OCI-LY3 (cell line): ENCODE results near the gene PCDHGB2.

Source experiments
- H2AFZ ChIP-seq: fragments of 200-600, 300-600 bp; shearing (Covaris generic); 2 replicates; pipeline ENCODE4 v1.6.0; 2014; ENCODE audit warnings: antibody characterized with exemption, low read depth, low read length
- H3K27ac ChIP-seq: fragments of 200-600, 300-600 bp; sonication (generic); 2 replicates; pipeline ENCODE4 v1.5.1; 2014; ENCODE audit warnings: mild to moderate bottlenecking, low read length, moderate library complexity, mixed read lengths
- H3K27me3 ChIP-seq: fragments of 200-600, 300-600 bp; sonication (generic); 2 replicates; pipeline ENCODE4 v1.6.1; 2014; ENCODE audit warnings: low read depth, low read length, mixed read lengths
- H3K36me3 ChIP-seq: fragments of 200-600, 300-600 bp; sonication (generic); replicated peaks from 2 replicates; pipeline ENCODE3; 2014; ENCODE audit warnings: low read depth, low read length, mixed read lengths
- H3K4me1 ChIP-seq: fragments of 300-600, 200-600 bp; sonication (generic); 2 replicates; pipeline ENCODE4 v1.6.1; 2014; ENCODE audit warnings: low read length, mixed read lengths
- H3K4me2 ChIP-seq: fragments of 200-600, 300-600 bp; sonication (generic); 2 replicates; pipeline ENCODE4 v1.6.1; 2014; ENCODE audit warnings: low read length, mixed read lengths
- H3K4me3 ChIP-seq: fragments of 300-600, 200-600 bp; sonication (generic); 2 replicates; pipeline ENCODE4 v1.5.1; 2014; ENCODE audit warnings: antibody characterized with exemption, mild to moderate bottlenecking, low read length, moderate library complexity
- H3K79me2 ChIP-seq: fragments of 300-600, 200-600 bp; shearing (Covaris generic); 2 replicates; pipeline ENCODE4 v1.6.1; 2014; ENCODE audit warnings: mild to moderate bottlenecking, low read length, mixed read lengths
- H3K9ac ChIP-seq: fragments of 300-600, 200-600 bp; shearing (Covaris generic); 2 replicates; pipeline ENCODE4 v1.6.0; 2014; ENCODE audit warnings: mild to moderate bottlenecking, low read length, moderate library complexity
- H3K9me3 ChIP-seq: fragments of 200-600, 300-600 bp; shearing (Covaris generic); 2 replicates; pipeline ENCODE4 v1.6.1; 2014; ENCODE audit warnings: low read length, mixed read lengths; ENCODE audit not compliant: insufficient read depth
- H4K20me1 ChIP-seq: fragments of 200-600, 300-600 bp; sonication (generic); 2 replicates; pipeline ENCODE4 v1.6.1; 2016; ENCODE audit warnings: low read length, mixed read lengths; ENCODE audit not compliant: insufficient read depth
- EZH2phosphoT487 ChIP-seq: fragments of 200-600 bp; shearing (Covaris generic); IDR thresholded peaks from 2 replicates; pipeline ENCODE4 v1.6.1; 2018; ENCODE audit warnings: antibody characterized with exemption, mixed run types, low read depth
- TF ChIP-seq, protein P1 (sequence below): fragments of 200-600, 300-600 bp; sonication (generic); IDR thresholded peaks from 2 replicates; pipeline ENCODE4 v1.5.1; 2014; ENCODE audit warnings: antibody characterized with exemption, low read length, low read depth

The PCDHGB2 gene

DNA sequence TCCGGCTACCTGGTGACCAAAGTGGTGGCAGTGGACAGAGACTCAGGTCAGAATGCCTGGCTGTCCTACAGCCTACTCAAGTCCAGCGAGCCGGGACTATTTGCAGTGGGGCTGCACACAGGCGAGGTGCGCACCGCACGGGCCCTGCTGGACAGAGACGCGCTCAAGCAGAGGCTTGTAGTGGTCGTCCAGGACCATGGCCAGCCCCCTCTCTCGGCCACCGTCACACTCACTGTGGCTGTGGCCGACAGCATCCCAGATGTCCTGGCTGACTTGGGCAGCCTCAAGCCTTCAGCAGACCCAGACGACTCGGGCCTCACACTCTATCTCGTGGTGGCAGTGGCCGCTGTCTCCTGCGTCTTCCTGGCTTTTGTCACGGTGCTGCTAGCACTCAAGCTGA is 2.8 kb upstream of the PCDHGB2 start:
- Histone ChIP-seq H3K27ac (no peak overlapping the region), H3K79me2 (no peaks in the 10 kb centered on the region), H2AFZ (no peak overlapping the region), H4K20me1 (no peaks in the 10 kb centered on the region), H3K4me3 (no peak overlapping the region), H3K9me3 (no peaks in the 10 kb centered on the region), H3K36me3 (no peaks in the 10 kb centered on the region), H3K4me1 (0 out of 2 replicates have a peak, but pooled peaks cover 3% of the 10 kb centered on the region), H3K4me2 (no peak overlapping the region), H3K27me3 (no peaks in the 10 kb centered on the region), H3K9ac (no peak overlapping the region)
- TF ChIP-seq, protein P1, sequence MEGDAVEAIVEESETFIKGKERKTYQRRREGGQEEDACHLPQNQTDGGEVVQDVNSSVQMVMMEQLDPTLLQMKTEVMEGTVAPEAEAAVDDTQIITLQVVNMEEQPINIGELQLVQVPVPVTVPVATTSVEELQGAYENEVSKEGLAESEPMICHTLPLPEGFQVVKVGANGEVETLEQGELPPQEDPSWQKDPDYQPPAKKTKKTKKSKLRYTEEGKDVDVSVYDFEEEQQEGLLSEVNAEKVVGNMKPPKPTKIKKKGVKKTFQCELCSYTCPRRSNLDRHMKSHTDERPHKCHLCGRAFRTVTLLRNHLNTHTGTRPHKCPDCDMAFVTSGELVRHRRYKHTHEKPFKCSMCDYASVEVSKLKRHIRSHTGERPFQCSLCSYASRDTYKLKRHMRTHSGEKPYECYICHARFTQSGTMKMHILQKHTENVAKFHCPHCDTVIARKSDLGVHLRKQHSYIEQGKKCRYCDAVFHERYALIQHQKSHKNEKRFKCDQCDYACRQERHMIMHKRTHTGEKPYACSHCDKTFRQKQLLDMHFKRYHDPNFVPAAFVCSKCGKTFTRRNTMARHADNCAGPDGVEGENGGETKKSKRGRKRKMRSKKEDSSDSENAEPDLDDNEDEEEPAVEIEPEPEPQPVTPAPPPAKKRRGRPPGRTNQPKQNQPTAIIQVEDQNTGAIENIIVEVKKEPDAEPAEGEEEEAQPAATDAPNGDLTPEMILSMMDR: no peak
- TF ChIP-seq EZH2phosphoT487: no peak

DNA sequence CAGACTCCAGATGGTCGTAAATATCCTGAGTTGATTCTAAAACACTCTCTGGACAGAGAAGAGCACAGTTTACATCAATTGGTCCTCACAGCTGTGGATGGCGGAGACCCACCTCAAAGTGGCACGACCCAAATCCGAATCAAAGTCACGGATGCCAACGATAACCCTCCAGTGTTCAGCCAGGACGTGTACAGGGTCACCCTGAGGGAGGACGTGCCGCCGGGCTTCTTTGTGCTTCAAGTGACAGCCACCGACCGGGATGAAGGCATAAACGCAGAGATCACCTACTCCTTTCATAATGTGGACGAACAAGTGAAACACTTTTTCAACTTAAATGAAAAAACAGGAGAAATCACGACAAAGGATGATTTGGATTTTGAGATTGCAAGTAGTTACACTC is 891 bp downstream of the PCDHGB2 start:
- Histone ChIP-seq H3K4me1 (no peaks in the 10 kb centered on the region), H3K36me3 (no peaks in the 10 kb centered on the region), H3K9ac (no peak overlapping the region), H3K4me3 (no peak overlapping the region), H2AFZ (no peak overlapping the region; the same call in 1 of the 2 replicates), H3K79me2 (no peaks in the 10 kb centered on the region), H3K27me3 (no peaks in the 10 kb centered on the region), H3K27ac (no peak overlapping the region), H3K4me2 (no peak overlapping the region), H3K9me3 (no peaks in the 10 kb centered on the region), H4K20me1 (no peaks in the 10 kb centered on the region)
- TF ChIP-seq, protein P1: no peak
- no peak for TF ChIP-seq EZH2phosphoT487

DNA sequence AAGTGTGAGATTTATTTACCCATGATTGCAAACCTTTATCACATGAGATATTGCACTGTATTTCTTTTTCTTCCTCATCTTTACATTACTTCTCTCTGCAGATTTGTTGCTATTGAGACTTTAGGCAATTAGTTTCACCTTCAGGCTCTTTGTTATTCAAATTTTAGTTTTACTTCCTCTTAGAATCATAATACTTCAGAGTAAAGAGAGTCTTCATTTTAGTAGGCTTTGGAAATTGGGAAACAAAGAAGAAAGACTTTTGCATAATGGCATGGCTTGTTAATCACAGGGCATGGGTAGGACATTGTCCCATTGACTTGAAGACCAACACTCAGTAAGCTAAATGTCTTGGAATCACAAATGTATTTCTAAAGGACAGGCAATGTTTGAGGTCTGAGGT is 2.9 kb downstream of the PCDHGB2 start:
- Histone ChIP-seq H3K27me3 (no peaks in the 10 kb centered on the region), H4K20me1 (no peaks in the 10 kb centered on the region), H2AFZ (no peak overlapping the region), H3K4me1 (no peaks in the 10 kb centered on the region), H3K79me2 (no peaks in the 10 kb centered on the region), H3K36me3 (no peaks in the 10 kb centered on the region), H3K4me3 (no peak overlapping the region), H3K27ac (no peak overlapping the region), H3K4me2 (no peak overlapping the region), H3K9ac (no peak overlapping the region), H3K9me3 (no peaks in the 10 kb centered on the region)
- TF ChIP-seq, protein P1: no peak
- no peak for TF ChIP-seq EZH2phosphoT487

DNA sequence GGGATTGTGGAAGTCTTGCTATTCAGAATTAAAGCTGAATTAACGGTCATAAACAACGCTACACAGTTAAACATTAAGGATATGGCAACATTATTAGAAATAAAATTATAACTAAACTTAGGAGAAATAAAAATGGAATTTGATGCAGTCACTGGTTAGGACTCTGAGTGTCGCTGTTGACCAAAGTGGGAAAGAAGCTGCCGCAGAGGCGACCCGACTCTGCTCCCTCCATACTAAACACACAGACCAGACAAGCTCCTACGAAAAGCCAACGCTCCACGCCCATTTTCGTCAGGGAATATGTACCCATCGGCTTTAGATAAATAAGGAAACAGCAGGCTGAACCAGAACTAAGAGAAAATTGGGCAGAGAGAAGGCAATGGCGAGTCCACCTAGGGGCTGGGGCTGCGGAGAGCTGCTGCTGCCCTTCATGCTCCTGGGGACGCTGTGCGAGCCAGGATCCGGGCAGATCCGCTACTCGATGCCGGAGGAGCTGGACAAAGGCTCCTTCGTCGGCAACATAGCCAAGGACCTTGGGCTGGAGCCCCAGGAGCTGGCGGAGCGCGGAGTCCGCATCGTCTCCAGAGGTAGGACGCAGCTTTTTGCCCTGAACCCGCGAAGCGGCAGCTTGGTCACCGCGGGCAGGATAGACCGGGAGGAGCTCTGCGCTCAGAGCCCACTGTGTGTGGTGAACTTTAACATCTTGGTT is 4.3 kb downstream of the PCDHGB2 start, which contains the start of gene PCDHGA5:
Gene PCDHGA5 (plus strand): TSS at position 211 of the 709 bp plus-strand sequence. CDS start 169 bp downstream, at position 380.
- Histone ChIP-seq H3K27ac (no peak within 1 kb of the TSS), H3K79me2 (no peaks in the 10 kb centered on the region), H3K27me3 (no peaks in the 10 kb centered on the region), H3K4me1 (no peaks in the 10 kb centered on the region), H3K4me3 (no peak within 1 kb of the TSS), H4K20me1 (no peaks in the 10 kb centered on the region), H3K4me2 (no peak within 1 kb of the TSS), H3K9ac (no peak within 1 kb of the TSS), H3K9me3 (no peaks in the 10 kb centered on the region), H2AFZ (no peak within 1 kb of the TSS), H3K36me3 (no peaks in the 10 kb centered on the region)
- no peak for TF ChIP-seq EZH2phosphoT487
- TF ChIP-seq, protein P1: no peak
